Neural progenitor cell (in vitro differentiated cells): ENCODE measurements around the gene CKB.

Experiments used
- EZH2 ChIP-seq: fragments of 200-600 bp; sonication (generic); IDR thresholded peaks from 2 replicates; pipeline ENCODE4 v1.6.1; 2017; ENCODE audit warnings: antibody characterized with exemption, mild to moderate bottlenecking, moderate library complexity
- EZH2phosphoT487 ChIP-seq: fragments of 200-600 bp; sonication (generic); IDR thresholded peaks from 2 replicates; pipeline ENCODE4 v1.6.1; 2017; ENCODE audit warnings: antibody characterized with exemption
- TF ChIP-seq, protein P1 (sequence below): fragments of 200-600 bp; sonication (generic); IDR thresholded peaks from 2 replicates; pipeline ENCODE4 v1.5.1; 2017; ENCODE audit warnings: antibody characterized with exemption, mild to moderate bottlenecking

DNA sequence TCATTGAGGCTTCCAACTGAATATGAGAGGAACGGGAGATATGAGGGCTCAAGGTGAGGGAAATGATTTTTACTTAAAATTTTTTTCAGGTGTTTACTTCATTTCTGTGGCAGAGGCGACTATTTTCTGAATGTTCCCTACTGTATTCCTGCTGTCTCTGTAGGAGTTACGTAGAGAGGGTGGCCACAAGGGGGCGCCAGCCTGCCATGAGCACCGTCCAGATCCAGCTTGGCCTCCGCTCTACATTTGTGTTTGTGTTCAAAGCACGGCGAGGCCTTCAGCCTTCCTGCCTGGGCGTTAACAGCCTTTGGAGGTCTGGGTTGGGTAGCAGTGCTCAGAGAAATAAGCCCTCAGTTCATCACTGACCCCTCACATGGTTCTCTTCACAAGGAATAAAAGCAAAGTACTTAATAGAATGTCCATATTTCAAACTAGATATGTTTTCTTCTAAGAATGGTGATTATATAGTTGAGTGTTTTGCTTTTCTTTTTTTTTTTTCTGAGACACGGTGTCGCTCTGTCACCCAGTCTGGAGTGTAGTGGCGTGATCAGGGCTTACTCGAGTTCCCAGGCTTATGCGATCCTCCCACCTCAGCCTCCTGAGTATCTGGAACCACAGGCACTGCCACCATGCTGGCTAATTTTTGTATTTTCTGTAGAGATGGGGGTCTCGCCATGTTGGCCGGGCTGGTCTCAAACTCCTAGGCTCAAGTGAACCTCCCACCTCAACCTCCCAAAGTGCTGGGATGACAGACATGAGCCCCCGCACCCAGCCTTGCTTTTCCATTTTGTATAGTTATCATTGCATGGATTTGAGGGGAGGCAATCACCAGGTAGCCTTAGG lies 22.3 kb downstream of the CKB start:
- TF ChIP-seq, protein P1, sequence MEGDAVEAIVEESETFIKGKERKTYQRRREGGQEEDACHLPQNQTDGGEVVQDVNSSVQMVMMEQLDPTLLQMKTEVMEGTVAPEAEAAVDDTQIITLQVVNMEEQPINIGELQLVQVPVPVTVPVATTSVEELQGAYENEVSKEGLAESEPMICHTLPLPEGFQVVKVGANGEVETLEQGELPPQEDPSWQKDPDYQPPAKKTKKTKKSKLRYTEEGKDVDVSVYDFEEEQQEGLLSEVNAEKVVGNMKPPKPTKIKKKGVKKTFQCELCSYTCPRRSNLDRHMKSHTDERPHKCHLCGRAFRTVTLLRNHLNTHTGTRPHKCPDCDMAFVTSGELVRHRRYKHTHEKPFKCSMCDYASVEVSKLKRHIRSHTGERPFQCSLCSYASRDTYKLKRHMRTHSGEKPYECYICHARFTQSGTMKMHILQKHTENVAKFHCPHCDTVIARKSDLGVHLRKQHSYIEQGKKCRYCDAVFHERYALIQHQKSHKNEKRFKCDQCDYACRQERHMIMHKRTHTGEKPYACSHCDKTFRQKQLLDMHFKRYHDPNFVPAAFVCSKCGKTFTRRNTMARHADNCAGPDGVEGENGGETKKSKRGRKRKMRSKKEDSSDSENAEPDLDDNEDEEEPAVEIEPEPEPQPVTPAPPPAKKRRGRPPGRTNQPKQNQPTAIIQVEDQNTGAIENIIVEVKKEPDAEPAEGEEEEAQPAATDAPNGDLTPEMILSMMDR = peak; percentile 96
- TF ChIP-seq EZH2 (no peak), EZH2phosphoT487 (no peak)
